ENCODE measurements around the gene NCKAP1.
"Not testable (repeated sequence)": the region's sequence is repeated elsewhere in the genome, so short reads cannot be mapped to it uniquely, and the experiment has no call there.

Gene NCKAP1

GRCh38 chr2:183019718-183020442 lies 18.4 kb downstream of the NCKAP1 start:
- H3K36me3 ChIP-seq (ENCODE audit: control insufficient read depth, insufficient read depth, low read length) = no peaks in the 10 kb centered on the region
- no peak overlapping the region for H3K4me3 ChIP-seq (replicated peaks; ENCODE audit: low read depth, low read length)
- H3K27me3 ChIP-seq (replicated peaks; ENCODE audit: control insufficient read depth, insufficient read depth, low read length) = no peaks in the 10 kb centered on the region
- DNase-seq (ENCODE audit: extremely low read depth, insufficient read length) = no peak
- no peak for TF ChIP-seq CTCF (IDR thresholded peaks at IDR 0.05; ENCODE audit: insufficient read depth, low read length, poor library complexity, severe bottlenecking)

DNA sequence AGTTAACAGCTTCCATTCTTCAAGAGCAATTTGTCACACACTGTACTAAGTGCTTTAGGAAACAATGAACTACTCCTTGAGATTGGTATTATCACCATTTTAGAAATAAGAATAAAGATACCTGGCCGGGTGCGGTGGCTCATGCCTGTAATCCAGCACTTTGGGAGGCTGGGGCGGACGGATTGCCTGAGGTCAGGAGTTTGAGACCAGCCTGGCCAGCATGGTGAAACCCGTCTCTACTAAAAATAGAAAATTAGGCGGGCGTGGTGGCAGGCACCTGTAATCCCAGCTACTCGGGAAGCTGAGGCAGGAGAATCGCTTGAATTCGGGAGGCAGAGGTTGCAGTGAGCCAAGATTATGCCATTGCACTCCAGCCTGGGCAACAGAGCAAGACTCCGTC lies 20.4 kb downstream of the NCKAP1 start:
- not testable (repeated sequence) for DNase-seq (ENCODE audit: extremely low read depth, insufficient read length); H3K4me3 ChIP-seq (replicated peaks; ENCODE audit: low read depth, low read length); H3K27me3 ChIP-seq (replicated peaks; ENCODE audit: control insufficient read depth, insufficient read depth, low read length); H3K36me3 ChIP-seq (ENCODE audit: control insufficient read depth, insufficient read depth, low read length)

- H3K4me3 ChIP-seq (replicated peaks; ENCODE audit: low read depth, low read length) = no peak overlapping the region
- H3K36me3 ChIP-seq (ENCODE audit: control insufficient read depth, insufficient read depth, low read length) = no peaks in the 10 kb centered on the region
- no peak for DNase-seq (ENCODE audit: extremely low read depth, insufficient read length)
- no peak for TF ChIP-seq CTCF (IDR thresholded peaks at IDR 0.05; ENCODE audit: insufficient read depth, low read length, poor library complexity, severe bottlenecking)
- H3K27me3 ChIP-seq (replicated peaks; ENCODE audit: control insufficient read depth, insufficient read depth, low read length) = no peaks in the 10 kb centered on the region
These were observed 24.3 kb downstream of the NCKAP1 start for GRCh38 chr2:183014005-183014404.

GRCh38 chr2:183011743-183012142 lies 26.5 kb downstream of the NCKAP1 start:
- H3K36me3 ChIP-seq (ENCODE audit: control insufficient read depth, insufficient read depth, low read length) = no peaks in the 10 kb centered on the region
- no peaks in the 10 kb centered on the region for H3K27me3 ChIP-seq (replicated peaks; ENCODE audit: control insufficient read depth, insufficient read depth, low read length)
- no peak overlapping the region for H3K4me3 ChIP-seq (replicated peaks; ENCODE audit: low read depth, low read length)
- no peak for TF ChIP-seq CTCF (IDR thresholded peaks at IDR 0.05; ENCODE audit: insufficient read depth, low read length, poor library complexity, severe bottlenecking)
- DNase-seq (ENCODE audit: extremely low read depth, insufficient read length) = no peak

DNA sequence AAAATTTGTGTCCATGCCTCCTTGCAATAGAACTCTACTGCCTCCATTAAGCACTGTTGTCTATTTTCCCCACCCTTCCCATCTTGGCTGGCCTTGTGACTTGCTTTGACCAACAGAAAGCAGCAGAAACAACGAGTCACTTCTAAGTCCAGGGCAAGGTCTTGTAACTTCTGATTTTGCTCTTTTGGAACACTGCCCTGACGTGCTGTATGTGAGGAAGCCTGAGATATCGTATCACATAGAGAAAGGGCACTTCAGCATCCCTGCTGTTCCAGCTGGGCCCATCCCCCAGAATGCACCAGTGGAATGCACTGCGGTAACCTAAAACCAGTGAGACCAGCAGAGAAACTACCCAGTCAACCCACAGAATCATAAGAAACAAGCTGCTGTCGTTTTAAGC lies 28.1 kb downstream of the NCKAP1 start:
- no peak for DNase-seq (ENCODE audit: extremely low read depth, insufficient read length)
- no peaks in the 10 kb centered on the region for H3K36me3 ChIP-seq (ENCODE audit: control insufficient read depth, insufficient read depth, low read length)
- H3K4me3 ChIP-seq (replicated peaks; ENCODE audit: low read depth, low read length) = no peak overlapping the region
- H3K27me3 ChIP-seq (replicated peaks; ENCODE audit: control insufficient read depth, insufficient read depth, low read length) = no peaks in the 10 kb centered on the region
- TF ChIP-seq CTCF (IDR thresholded peaks at IDR 0.05; ENCODE audit: insufficient read depth, low read length, poor library complexity, severe bottlenecking) = no peak

- Histone ChIP-seq H3K4me3 (replicated peaks; ENCODE audit: low read depth, low read length) (no peak overlapping the region), H3K27me3 (replicated peaks; ENCODE audit: control insufficient read depth, insufficient read depth, low read length) (no peaks in the 10 kb centered on the region), H3K36me3 (ENCODE audit: control insufficient read depth, insufficient read depth, low read length) (no peaks in the 10 kb centered on the region)
- no peak for TF ChIP-seq CTCF (IDR thresholded peaks at IDR 0.05; ENCODE audit: insufficient read depth, low read length, poor library complexity, severe bottlenecking)
- DNase-seq (ENCODE audit: extremely low read depth, insufficient read length) = no peak
These were observed 28.9 kb downstream of the NCKAP1 start for GRCh38 chr2:183009249-183009899.
